WERI-Rb-1 (cell line): ENCODE data around the gene ENOX2.

Experiments
- DNase-seq: peaks from one replicate; pipeline ENCODE4 v3.0.0-alpha.2; 2020
- H3K27ac ChIP-seq: fragments of 250-450 bp; sonication (Bioruptor Pico); 2 replicates; pipeline ENCODE4 v1.5.1; 2020; ENCODE audit warnings: mild to moderate bottlenecking, moderate library complexity
- H3K27me3 ChIP-seq: fragments of 250-450 bp; sonication (Bioruptor Pico); 2 replicates; pipeline ENCODE4 v1.5.1; 2021; ENCODE audit warnings: mild to moderate bottlenecking, low read depth, moderate library complexity; ENCODE audit not compliant: insufficient read depth, severe bottlenecking
- H3K36me3 ChIP-seq: fragments of 250-450 bp; sonication (Bioruptor Pico); 2 replicates; pipeline ENCODE4 v1.5.1; 2020; ENCODE audit warnings: mild to moderate bottlenecking, moderate library complexity
- H3K4me3 ChIP-seq: 2 replicates; pipeline ENCODE4 v1.5.1; 2011; ENCODE audit warnings: low read depth, mild to moderate bottlenecking, control low read depth, low read length
- H3K9me3 ChIP-seq: fragments of 250-450 bp; sonication (Bioruptor Pico); 2 replicates; pipeline ENCODE4 v1.5.1; 2021; ENCODE audit warnings: mild to moderate bottlenecking, moderate library complexity; ENCODE audit not compliant: severe bottlenecking
- CTCF ChIP-seq: IDR thresholded peaks from 2 replicates; pipeline ENCODE4 v1.5.1; 2011; ENCODE audit warnings: low read depth, mild to moderate bottlenecking, control low read depth, inconsistent platforms, low read length

The ENOX2 gene

DNA sequence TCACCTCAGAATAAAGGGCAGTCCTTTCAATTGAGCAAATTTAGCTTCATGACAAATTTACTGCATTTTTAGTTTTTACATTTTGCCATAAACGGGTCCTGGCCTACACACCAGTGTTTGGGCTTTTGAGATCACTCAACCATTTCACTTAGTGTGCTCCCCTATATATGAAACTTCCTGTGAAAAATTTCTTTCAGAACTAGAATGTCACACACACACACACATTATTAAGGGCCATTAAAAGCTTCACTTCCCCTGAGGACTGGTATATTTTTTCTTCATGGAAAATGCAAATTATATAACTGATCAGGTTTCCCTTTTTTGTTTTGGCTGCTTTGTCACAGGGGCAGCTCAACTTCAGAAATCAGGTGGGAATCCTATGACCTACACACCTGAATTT is 206.5 kb downstream of the ENOX2 start:
- TF ChIP-seq CTCF: no peak
- Histone ChIP-seq H3K27ac (no peak overlapping the region), H3K27me3 (peaks cover 2% of the 10 kb centered on the region)

GRCh38 chrX:130695931-130696330 is 207.1 kb downstream of the ENOX2 start:
- Histone ChIP-seq H3K27me3 (peaks cover 2% of the 10 kb centered on the region), H3K27ac (no peak overlapping the region), H3K36me3 (no peaks in the 10 kb centered on the region), H3K9me3 (no peaks in the 10 kb centered on the region), H3K4me3 (no peak overlapping the region)
- TF ChIP-seq CTCF: no peak
- DNase-seq: no peak

More for the DNA sequence above, 206.5 kb downstream of the ENOX2 start:
- DNase-seq: no peak
- no peak overlapping the region for H3K4me3 ChIP-seq
- no peaks in the 10 kb centered on the region for H3K36me3 ChIP-seq
- no peaks in the 10 kb centered on the region for H3K9me3 ChIP-seq

- no peak for DNase-seq
- H3K36me3 ChIP-seq: no peaks in the 10 kb centered on the region
Measured at GRCh38 chrX:130694983-130695382, 208.0 kb downstream of the ENOX2 start.

DNA sequence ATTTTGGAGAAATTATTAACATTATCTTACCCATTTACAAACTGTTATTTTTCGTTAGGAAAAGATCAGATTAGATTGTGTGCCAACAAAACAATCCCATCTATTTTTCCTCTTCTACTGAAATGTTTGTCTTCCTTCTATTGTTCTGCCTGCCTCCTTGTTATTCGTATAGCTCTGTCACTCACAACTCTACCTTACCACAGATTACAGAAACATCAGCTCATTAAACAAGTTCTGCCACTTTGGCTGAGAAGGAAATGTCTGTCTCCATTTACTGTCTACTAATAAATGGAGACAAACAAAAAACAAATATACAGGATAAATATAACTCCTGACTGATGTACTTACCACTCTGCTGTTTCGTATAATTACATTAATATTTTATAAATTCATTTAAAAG is 211.4 kb downstream of the ENOX2 start:
- H3K27ac ChIP-seq: no peak overlapping the region
- H3K9me3 ChIP-seq: no peaks in the 10 kb centered on the region
- TF ChIP-seq CTCF: no peak
- no peak overlapping the region for H3K4me3 ChIP-seq
- DNase-seq: no peak
- no peaks in the 10 kb centered on the region for H3K36me3 ChIP-seq
- H3K27me3 ChIP-seq: peaks cover 2% of the 10 kb centered on the region

More at GRCh38 chrX:130694983-130695382, 208.0 kb downstream of the ENOX2 start:
- no peaks in the 10 kb centered on the region for H3K9me3 ChIP-seq
- H3K27me3 ChIP-seq: peaks cover 2% of the 10 kb centered on the region
- H3K27ac ChIP-seq: no peak overlapping the region
- H3K4me3 ChIP-seq: no peak overlapping the region
- TF ChIP-seq CTCF: no peak

DNA sequence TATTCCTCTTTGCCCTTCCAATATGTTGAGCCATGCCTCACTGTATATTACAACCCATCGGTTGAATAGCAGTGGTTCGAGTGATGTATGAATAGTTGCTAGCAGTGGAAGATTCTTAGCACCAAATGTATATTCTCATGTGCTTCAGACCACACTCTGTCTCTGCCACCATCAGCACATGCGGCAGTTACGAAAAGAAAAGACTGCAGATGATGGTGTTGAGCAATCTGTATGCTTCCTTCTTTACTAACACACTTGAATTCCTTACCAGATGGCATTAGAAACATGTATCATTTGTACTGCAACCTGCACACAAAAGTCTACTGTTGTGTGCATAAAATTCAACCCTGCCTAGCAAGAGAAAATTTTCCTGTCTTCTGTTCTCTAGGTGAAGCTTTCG is 214.6 kb downstream of the ENOX2 start:
- no peak for DNase-seq
- Histone ChIP-seq H3K9me3 (no peaks in the 10 kb centered on the region), H3K36me3 (no peaks in the 10 kb centered on the region), H3K27ac (no peak overlapping the region), H3K27me3 (peaks cover 2% of the 10 kb centered on the region), H3K4me3 (no peak overlapping the region)
- TF ChIP-seq CTCF: no peak

DNA sequence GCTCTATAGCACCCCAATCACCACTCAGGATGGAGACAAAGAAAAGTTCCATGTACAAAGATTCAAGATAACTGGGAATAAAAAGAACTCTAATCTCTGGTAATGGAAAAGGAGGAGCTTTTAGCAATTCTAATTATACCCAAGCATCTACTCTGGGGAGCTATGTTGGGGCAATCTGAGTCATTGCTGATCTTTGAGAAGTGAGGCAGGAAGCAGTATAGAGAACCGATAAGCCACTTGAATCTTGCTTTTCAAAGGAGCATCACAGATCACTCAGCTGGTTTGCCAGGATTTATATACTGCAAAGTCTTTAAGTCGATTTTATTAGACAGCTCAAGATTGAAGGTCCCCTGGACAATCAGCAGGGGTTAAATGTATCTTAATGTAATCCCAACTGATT is 220.0 kb downstream of the ENOX2 start:
- no peak for TF ChIP-seq CTCF
- H3K9me3 ChIP-seq: no peaks in the 10 kb centered on the region
- peak; percentile 42 for DNase-seq
- no peaks in the 10 kb centered on the region for H3K27me3 ChIP-seq
- H3K36me3 ChIP-seq: no peaks in the 10 kb centered on the region
- H3K4me3 ChIP-seq: no peak overlapping the region
- H3K27ac ChIP-seq: peak overlapping the region; percentile 20
